Measurements from ENCODE around the gene CCT6B. TPM values are rescaled to one million over a fixed set of nuclear protein-coding genes. Genes with fewer than 3 reads are reported as not detected.

The CCT6B gene
- polyA plus RNA-seq, 1 donor from 2014 or later = 2.1 TPM

GRCh38 chr17:34987232-34987631 is 26.0 kb upstream of the CCT6B start:
- Histone ChIP-seq H3K79me2 (replicated peaks; ENCODE audit: insufficient read depth, low read length) (peaks cover 22% of the 10 kb centered on the region), H3K9ac (ENCODE audit: low read length) (no peak overlapping the region), H3K9me3 (ENCODE audit: low read length) (no peaks in the 10 kb centered on the region), H2AFZ (ENCODE audit: low read depth, low read length) (no peak overlapping the region), H3K36me3 (ENCODE audit: insufficient read depth, low read length) (no peaks in the 10 kb centered on the region), H3K27ac (ENCODE audit: low read length) (no peak overlapping the region), H4K20me1 (ENCODE audit: insufficient read depth) (no peaks in the 10 kb centered on the region), H3K9me2 (ENCODE audit: insufficient read depth, low read length) (no peaks in the 10 kb centered on the region), H3K27me3 (ENCODE audit: insufficient read depth, low read depth, low read length) (no peaks in the 10 kb centered on the region), H3F3A (ENCODE audit: insufficient read depth, low read length, poor library complexity, severe bottlenecking) (no peaks in the 10 kb centered on the region), H3K4me2 (ENCODE audit: low read length) (no peak overlapping the region), H3K4me3 (ENCODE audit: low read length) (no peak overlapping the region)
- TF ChIP-seq EZH2 (IDR thresholded peaks at IDR 0.05; ENCODE audit: borderline replicate concordance, insufficient read depth, low read length, poor library complexity, severe bottlenecking) = no peak

GRCh38 chr17:34981538-34982241 is 20.4 kb upstream of the CCT6B start:
- Histone ChIP-seq H3K27me3 (ENCODE audit: insufficient read depth, low read depth, low read length) (no peaks in the 10 kb centered on the region), H4K20me1 (ENCODE audit: insufficient read depth) (no peaks in the 10 kb centered on the region), H2AFZ (ENCODE audit: low read depth, low read length) (peak overlapping the region; percentile 34), H3K4me2 (ENCODE audit: low read length) (peak overlapping the region; percentile 85), H3K36me3 (ENCODE audit: insufficient read depth, low read length) (no peaks in the 10 kb centered on the region), H3K4me3 (ENCODE audit: low read length) (peak overlapping the region; percentile 80), H3K9me2 (ENCODE audit: insufficient read depth, low read length) (no peaks in the 10 kb centered on the region), H3K9ac (ENCODE audit: low read length) (peak overlapping the region; percentile 94), H3K9me3 (ENCODE audit: low read length) (no peaks in the 10 kb centered on the region), H3F3A (ENCODE audit: insufficient read depth, low read length, poor library complexity, severe bottlenecking) (no peaks in the 10 kb centered on the region), H3K79me2 (replicated peaks; ENCODE audit: insufficient read depth, low read length) (peaks cover 33% of the 10 kb centered on the region), H3K27ac (ENCODE audit: low read length) (peak overlapping the region; percentile 83)
- no peak for TF ChIP-seq CTCF (IDR thresholded peaks at IDR 0.05; ENCODE audit: poor library complexity, severe bottlenecking)
- TF ChIP-seq TAF1 (IDR thresholded peaks at IDR 0.05; ENCODE audit: low read depth) = no peak
- TF ChIP-seq EZH2 (IDR thresholded peaks at IDR 0.05; ENCODE audit: borderline replicate concordance, insufficient read depth, low read length, poor library complexity, severe bottlenecking) = no peak
- TF ChIP-seq MXI1 (conservative IDR thresholded peaks at IDR 0.05; ENCODE audit: poor library complexity, severe bottlenecking) = no peak
- no peak for TF ChIP-seq RAD21 (conservative IDR thresholded peaks at IDR 0.05)
- no peak for TF ChIP-seq POLR2AphosphoS5 (IDR thresholded peaks at IDR 0.05)
- TF ChIP-seq SMC3 (conservative IDR thresholded peaks at IDR 0.05; ENCODE audit: poor library complexity) = no peak
- no peak for TF ChIP-seq EP300 (conservative IDR thresholded peaks at IDR 0.05; ENCODE audit: poor library complexity, severe bottlenecking)
- no peak for TF ChIP-seq REST (IDR thresholded peaks at IDR 0.05; ENCODE audit: borderline replicate concordance)
